A549 (cell line): ENCODE results near the gene CTU2.

Source experiments
- CTCF ChIP-seq: fragments of >200 bp; sonication (Bioruptor Twin); formaldehyde crosslinking; IDR thresholded peaks from 3 replicates; pipeline ENCODE4 v1.5.1; 2016
- EP300 ChIP-seq, 2 experiments: fragments of >200 bp; sonication (Bioruptor Twin); formaldehyde crosslinking; IDR thresholded peaks; 2 replicates in 1 of 2; 3 replicates in 1 of 2; pipeline ENCODE4 v1.6.1; 2016 to 2017

GRCh38 chr16:88727871-88728270 lies 21.6 kb downstream of the CTU2 start:
- TF ChIP-seq EP300 (IDR thresholded peaks at IDR 0.05) (no peak), CTCF (no peak)
